HG03439 (cell line): Measurements from ENCODE around the gene JUN.

Experiments used
- ATAC-seq: cut with Tn5 transposase; IDR thresholded peaks from one replicate; pipeline ENCODE4 v1.9.1; 2021; ENCODE audit warnings: mild to moderate bottlenecking, moderate library complexity; ENCODE audit not compliant: unreplicated experiment

Gene JUN

DNA sequence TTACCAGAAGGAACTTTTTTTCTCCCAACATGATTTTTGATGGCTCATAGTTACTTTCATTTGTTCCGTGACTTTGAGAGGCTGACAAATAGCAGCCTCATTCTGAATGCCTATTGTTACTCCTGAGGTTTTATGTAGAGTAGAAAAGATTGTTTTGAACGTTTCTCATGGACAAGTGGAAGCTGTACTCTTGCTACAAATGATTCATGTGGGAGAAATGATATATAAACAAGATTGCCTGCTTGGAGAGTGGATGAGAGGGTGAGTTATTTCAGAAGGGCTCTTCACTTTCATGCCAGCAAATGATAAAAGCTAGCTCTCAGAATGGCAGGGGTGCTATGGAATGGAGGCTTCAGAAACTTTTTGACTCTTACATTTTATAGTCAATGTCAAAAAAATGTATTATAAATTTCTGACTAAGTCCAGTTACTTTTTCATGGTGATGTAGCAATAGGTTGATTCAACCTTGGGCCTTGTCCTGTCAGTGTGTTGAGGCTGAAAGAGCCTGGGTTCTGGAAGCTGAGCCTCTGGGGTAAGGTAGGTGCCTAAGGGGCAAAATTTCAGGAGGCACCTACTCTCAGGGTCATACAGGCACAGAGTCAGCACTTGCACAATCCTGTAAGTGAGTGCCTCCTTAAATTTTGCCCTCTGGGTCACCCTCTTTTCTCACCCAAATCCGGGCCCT lies 19.4 kb downstream of the JUN start:
- ATAC-seq, result no peak

DNA sequence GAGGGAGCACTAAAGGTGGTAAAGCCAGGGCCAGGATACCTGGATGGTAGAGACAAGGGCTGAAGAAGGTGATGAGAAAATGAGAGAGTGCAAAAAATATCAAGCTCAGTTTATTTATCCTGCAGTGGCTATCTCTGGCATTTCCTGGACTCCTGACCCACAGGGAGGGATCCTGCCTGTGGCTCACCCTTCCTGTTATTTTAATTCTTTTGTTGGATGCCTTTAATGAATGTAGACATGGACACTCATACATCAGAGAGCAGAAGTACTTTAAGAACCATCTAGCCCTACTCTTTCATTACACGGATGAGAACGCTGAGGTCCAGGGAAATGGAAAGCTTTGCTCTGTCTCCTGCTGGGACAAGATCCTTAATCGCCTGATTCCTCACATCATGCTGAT lies 20.6 kb downstream of the JUN start:
- no peak for ATAC-seq

DNA sequence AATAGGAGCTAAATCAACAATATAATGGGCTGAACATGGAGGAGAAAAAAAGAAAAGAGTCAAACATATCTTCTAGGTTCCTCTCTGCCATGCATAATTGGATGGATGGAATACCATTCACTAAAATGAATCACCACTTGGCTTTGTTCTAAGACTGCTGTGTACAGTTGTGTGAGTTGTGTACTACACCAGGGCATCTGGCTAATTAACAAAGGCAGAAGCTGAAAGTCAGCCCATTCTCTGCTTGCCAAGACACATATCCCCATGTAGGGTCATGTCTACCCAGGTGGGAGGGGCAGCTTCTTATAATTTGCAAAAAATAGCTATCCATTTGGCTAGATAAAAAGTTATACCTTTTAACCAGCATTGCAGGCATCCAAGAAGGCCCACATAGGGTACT lies 21.0 kb downstream of the JUN start:
- ATAC-seq, result no peak

DNA sequence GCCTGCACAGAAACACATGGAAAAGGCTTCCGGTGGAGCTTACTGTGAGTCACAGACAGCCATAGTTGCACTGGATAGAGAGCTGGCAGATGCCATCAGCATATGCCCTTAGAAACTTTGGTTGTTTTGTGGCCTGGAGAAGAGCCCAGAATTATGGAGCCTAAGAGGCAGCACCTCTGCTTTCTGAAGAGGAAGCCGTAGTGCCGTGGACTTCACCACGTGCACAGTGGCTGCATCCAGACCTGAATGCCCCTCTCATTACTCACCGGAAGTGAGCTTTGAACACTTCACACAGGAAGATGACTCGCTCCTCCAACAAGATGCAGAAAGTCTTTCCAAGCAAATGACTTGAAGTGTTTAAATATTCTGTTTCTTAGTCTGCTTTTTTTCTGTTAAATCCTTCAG lies 28.4 kb downstream of the JUN start:
- no peak for ATAC-seq

DNA sequence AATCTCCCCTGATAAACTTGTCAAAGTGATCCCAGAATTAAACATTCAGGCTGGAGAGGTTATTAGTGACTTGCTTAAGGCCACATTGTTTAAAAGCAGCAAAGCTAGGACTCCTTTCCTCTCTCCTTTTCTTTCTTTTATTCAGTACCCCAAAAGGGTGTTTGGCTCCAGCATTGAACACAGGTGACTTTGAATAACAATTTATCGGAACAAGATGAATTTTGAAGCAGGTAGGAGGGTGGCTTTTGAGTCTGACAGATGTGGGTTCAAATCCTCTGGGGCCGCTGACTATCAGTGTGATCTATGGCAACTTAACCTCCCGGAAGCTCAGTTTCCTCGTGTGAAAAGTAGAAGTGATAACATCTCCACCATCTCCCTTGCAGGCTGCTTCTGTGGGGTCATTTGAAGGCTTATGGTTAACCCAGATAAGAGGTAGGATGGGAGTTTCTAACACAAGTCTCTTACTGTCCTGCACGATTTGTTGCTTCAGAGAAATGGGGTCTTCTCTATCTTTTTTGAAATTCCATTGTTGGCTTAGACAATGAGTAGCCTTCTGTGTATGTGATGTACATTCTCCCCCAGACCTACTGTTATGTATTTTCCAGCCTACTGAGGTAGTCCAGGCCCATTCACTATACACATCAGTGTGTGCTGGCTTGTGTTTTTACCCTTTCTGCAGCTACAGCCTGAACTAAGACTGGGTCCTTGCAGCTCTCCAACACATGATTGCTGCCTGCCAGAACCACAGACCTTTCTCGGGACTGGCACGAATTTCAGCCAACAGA lies 29.0 kb downstream of the JUN start:
- no peak for ATAC-seq

DNA sequence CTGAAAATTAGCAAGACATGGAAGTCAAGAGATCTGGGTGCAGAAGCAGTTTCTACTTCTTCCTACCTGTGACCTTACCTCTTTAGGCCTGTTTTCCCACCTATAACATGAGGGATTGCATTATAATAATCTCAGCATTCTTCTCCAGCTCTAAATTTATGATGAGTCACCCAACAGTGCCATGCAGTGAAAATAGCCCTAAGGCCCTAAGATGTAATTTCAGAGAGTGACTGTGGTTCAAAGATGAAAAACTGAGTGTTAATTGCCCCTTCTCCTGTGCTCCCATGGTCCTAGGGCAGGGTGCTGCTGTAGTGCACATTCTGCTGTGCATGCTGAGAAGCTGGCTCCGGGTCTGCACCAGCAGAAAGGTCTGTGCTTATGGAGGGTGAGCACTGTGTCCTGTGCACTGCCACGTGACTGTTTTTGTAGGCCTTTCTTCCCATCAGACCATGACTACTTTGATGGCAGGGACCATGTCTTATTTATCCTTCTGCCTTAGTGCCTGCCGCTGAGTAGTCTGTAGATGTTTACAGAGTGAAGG lies 29.7 kb downstream of the JUN start:
- ATAC-seq, result no peak

DNA sequence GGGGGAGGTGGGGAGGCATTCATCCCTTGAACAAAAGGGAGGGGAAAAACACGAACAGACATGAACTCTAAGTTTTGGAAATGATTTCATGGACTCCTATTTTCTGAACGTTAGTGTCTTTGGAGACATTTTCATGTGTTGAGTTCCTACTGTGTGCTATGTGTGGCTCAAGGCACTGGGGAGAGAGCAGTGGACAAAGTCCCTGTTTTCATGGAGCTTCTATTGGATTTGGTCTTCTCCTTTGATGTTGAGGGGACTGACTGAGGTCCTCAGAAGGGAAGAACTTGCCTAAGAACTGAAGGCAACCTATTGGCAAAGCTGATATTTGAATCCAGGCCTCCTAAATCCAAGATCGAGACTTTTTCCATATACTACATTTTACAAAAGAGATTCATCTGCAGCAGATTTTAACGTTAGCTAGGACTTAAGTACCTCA lies 30.4 kb downstream of the JUN start:
- ATAC-seq, result no peak

DNA sequence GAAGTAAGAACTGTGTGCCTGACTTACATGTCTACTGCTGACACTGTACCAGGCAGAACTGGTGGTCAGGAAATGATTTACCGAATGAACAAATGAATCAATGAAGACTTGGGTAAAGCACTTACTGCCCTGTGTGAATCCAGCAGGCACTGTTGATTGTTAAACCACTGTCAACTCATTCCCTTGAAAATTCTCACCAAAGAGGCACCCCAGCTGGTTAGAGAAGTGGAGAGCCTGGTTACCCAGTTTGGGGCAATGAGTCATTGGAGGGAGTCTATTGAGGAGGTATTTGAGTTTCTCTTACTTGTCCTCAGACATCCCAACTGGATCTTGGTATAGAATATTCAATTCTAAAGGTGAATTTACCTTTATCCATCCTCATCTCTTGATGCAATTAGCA lies 34.2 kb downstream of the JUN start:
- ATAC-seq, result no peak

DNA sequence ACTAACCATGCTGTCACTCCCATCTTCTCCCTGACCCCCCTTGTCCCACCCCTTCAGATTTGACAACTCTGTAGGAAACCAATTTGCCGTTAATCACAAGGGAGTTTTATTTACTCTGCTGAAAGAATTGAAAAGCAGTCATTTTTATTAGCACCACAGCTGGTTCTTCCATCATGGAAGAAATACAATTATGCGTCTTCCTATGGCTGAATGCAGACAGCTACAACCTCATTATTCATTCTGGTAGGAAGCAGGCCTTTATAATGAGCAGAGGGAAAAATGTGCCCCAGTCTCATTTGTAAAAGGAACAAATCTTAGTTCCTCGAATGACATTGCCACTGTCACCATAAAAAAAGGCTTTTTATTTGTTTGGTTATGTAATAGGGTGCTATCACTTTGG lies 35.2 kb downstream of the JUN start:
- ATAC-seq, result no peak

DNA sequence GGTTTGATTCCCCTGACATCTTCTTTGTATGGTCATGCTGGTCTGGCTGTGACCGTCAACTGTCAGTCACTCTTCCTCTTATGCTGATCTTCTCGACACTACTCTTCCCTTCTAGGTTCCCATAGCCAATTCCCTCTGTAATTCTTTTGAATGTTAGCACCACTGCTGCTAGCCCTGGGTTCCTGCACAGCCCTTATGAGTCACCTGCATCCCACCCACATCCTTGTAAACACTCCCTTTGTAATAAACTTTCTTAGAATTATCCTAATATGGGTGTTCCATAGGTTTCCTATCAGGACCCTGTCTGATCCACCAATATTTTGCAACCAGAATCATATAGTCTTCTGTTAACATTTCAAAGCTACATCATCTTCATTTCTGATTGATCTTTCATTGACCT lies 37.1 kb downstream of the JUN start:
- ATAC-seq, result no peak

DNA sequence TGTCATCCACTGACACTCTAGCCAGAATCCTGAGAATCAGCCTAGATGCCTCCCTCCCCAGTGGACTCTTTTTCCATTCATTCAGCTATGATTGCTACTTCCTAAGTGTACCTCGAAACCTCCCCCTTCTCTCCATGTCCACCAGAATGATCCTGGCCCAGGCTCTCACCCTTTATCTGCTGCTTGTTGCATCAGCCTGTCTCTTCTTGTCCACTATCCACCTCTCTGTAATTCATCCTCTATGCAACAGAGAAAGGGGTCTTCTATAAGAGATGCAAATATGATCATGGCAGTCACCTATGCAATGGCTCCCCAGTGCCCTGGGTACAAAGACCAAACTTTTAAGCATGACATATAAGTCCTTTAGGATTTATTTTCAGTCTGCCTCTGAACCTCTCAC lies 37.7 kb downstream of the JUN start:
- no peak for ATAC-seq

DNA sequence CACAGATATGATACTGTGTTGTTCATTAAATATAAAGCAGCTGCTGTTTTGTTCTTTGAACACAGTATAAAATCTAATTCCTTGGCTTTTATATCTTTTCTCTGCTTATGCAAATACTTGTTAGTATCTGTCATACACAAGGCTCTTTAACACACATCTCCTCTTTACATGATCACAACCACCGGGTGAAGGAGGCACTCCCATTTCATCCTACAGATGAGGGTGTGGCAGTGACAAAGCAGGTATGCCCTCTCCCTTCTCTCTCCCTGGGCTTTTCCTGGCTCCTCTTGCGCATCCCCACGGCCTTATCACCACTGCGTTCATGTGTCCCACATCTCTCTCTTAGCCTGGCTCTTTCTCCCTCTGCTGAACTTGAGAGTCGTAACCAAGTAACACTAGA lies 38.2 kb downstream of the JUN start:
- no peak for ATAC-seq

DNA sequence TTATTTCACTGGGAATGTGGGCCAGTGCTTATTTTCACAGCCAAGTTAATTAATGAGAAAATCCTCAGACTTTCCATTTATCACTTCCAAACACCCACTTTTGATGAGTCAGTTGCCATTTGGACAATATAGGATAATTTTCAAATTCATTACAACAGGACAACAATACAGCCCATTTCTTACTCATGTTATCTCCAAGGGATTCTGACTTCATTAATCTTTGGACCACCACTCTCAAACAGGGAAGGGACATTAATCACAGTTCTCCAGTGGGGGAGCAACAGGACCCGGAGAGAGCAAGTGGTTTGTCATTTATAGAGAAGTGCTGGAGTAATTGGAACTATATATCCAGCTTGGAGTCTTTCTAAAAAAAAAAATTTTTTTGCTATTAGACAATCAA lies 38.7 kb downstream of the JUN start:
- ATAC-seq, result no peak

DNA sequence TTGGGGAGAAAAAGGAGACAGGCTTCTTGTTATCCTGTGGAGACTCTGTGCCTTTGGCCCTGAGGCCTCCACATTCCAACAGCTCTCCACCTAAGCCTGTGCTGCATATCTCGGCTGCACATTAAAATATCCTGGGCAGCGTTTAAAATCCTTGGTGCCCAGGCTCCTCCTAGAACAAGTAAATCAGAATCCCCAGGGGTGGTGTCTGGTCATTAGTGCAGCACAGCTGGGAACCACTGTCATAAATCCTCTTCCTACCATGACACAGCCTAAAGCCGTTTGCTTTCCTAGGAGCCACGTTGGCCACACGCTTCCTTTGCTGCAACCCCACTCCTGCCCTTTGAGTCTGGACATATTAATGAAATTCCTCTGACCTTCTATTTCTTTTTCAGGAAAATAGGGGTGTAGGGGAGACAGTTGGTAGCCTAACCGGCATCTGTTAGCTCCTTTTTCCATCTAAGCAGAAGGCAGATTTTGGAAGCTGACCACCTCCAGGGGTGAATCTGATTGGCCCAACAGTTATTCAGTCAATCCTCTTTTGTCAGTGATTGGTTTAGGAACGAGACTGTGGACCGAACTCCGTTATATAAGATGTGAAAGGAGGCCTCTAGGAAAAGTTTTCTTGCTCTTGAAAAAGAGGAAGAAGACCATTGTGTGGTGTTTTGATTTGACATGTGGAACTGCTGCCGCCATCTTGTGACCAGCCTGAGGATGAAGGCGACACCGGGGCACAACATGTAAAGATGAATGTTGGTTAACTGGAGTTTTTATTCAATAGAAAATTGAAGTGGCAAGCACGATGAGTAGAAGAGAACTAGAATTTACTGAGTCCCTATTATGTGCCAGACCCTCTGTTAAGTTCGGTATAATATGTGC lies 41.9 kb downstream of the JUN start:
- no peak for ATAC-seq

DNA sequence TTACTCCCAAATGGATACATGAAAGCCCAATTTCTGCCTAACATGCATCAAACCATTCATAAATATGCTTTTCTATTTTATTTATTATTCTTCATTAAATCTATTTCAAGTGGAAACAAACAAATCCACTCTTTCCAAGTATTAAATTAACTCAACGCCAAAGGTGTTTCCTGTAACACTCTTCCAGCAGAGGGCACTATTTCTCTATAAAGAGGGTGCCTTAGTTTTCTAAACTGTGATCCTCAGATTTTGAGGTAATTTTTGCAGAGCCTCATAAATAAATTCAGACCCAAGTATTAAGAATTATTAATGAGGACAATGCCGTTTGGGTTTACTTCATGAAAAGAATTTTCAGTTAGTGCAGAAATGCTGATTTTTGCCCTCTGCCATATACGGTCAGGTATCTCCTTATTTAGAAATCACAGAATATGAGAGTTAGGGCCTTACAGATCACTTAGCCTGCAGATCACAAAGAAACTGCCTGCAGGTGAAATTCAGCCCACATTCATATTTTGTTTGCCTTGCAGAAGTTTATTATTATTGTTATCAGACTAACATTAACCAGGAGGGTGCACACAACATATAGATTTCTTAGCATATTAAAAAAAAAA lies 43.9 kb downstream of the JUN start:
- no peak for ATAC-seq

DNA sequence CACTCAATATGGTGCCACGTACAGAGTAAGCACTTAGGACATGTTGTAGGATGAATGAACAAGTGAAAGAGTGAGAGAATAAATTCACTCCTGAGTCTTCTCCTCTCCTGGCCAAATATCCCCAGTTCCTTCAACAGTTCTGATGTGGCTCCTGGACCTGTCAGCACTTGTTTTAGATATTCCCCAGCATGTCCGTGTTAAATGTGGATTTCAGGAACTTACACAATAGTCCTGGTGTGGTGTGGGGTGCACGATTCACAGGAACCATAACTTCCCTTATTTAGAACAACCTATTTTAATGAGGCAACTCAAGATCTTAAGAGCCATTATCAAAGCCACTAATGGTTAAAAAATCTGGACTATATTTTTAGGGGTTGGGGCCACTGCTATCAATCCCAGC lies 45.0 kb downstream of the JUN start:
- no peak for ATAC-seq

DNA sequence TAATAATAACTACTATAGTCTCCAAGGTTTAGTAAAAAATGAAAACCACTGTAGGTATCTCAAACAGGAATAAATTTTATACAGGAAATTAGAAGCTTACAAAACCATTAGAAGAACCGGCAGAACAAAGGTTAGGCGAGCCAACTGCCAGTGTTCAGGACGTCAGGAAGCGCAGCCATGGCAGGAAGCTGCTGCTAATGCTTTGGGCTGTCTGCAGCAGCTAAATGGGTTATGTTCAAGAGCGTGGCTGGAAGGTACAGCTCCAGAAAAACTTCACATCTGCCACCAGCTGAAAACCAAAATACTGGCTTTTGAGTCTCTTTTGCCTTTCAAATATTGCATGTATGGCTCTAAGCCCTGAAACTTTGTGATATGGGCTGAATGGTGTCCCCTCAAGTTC lies 48.3 kb downstream of the JUN start:
- no peak for ATAC-seq

DNA sequence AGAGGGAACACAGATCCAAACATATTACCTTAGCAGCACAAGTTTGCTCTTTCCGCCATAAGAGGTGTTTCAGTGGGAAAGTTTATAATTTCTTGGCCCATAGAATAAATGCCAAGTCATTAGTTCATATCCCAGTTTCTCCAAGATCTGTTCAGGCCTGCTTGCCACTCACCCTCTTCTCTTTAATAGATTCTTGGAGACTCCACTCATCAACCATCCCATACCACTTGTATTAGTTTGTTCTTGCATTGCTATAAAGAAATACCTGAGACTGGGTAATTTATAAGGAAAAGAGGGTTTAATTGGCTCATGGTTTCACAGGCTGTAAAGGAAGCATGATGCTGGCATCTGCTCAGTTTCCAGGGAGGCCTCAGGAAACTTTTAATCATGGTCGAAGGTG lies 49.2 kb downstream of the JUN start:
- no peak for ATAC-seq

DNA sequence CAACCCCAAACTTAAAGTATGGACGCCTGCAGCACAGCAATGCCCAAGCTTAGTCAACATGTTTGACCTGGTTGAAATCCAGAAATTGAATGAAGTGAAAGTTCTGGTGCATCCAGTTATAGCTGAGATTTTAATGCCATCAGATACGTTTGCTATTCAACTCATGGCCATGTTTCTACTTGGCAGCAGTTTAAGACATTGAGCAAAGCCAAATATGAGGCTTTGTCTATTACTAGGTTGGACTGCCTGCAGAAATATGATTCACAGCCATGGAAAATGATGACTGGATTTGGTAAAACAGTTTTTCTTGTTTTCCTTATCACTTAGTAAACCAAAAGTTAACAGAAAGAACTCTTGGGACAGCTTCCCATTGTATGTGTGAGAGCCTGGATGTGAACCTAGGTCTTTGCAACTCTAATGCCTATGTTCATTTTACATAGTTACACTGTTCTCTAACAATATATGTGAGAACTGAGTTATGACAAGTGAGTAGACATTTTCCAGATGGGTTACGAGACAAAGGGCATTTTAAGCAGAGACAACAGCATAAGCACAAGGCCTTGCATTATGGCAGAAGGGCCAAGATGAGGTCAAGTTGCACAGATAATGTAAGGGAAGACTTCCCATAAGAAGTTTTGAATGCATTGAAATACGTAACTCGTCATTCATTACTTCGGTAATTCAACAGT lies 51.6 kb downstream of the JUN start:
- ATAC-seq, result no peak
